Measurements from ENCODE around the gene LGALS7B. TPM values are rescaled to one million over a fixed set of nuclear protein-coding genes. Genes with fewer than 3 reads are reported as not detected.

The LGALS7B gene
- total RNA-seq, 2 donors from 2014 or later, result not detected

GRCh38 chr19:38741670-38742069 is 47.3 kb upstream of the LGALS7B start:
- Histone ChIP-seq H3K9me3 (no peaks in the 10 kb centered on the region), H3K27me3 (no peaks in the 10 kb centered on the region), H3K27ac (no peak overlapping the region), H3K4me1 (peaks cover 5% of the 10 kb centered on the region), H3K36me3 (replicated peaks in 1 of 2; ENCODE audit: insufficient read depth in 1 of 2, low read depth in 2 of 2) (no peaks in the 10 kb centered on the region), H3K4me3 (no peak overlapping the region)
- no peak for TF ChIP-seq POLR2A (IDR thresholded peaks at IDR 0.05)
- TF ChIP-seq, protein P1, sequence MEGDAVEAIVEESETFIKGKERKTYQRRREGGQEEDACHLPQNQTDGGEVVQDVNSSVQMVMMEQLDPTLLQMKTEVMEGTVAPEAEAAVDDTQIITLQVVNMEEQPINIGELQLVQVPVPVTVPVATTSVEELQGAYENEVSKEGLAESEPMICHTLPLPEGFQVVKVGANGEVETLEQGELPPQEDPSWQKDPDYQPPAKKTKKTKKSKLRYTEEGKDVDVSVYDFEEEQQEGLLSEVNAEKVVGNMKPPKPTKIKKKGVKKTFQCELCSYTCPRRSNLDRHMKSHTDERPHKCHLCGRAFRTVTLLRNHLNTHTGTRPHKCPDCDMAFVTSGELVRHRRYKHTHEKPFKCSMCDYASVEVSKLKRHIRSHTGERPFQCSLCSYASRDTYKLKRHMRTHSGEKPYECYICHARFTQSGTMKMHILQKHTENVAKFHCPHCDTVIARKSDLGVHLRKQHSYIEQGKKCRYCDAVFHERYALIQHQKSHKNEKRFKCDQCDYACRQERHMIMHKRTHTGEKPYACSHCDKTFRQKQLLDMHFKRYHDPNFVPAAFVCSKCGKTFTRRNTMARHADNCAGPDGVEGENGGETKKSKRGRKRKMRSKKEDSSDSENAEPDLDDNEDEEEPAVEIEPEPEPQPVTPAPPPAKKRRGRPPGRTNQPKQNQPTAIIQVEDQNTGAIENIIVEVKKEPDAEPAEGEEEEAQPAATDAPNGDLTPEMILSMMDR (IDR thresholded peaks at IDR 0.05), result no peak
- ATAC-seq, result no peak
- WGBS, 2 donors, result 93 to 95% methylated on average over 10 to 15 of the region's 15 CpGs
- no peak for DNase-seq
- intact Hi-C loops (cut with DNase I), result no loop called here

DNA sequence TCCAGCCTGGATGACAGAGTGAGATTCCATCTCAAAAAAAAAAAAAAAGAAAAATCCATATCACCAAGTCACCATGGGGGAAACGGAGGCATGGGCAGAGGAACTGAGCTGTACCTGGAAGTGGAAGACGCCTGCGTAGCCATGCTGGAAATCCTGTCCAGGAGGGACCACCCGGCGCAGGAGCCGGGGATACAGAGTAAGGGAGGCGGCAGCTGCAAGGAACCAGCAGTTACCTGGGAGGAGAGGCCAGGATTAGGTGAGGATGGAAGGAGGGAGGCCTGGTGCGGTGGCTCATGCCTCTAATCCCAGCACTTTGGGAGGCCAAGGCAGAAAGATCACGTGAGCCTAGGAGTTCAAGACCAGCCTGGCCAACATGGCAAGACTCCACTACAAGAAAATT is 46.7 kb upstream of the LGALS7B start:
- H3K9me3 ChIP-seq, result no peaks in the 10 kb centered on the region
- 92 to 94% methylated on average over 9 of the region's 9 CpGs for WGBS, 2 donors
- H3K4me1 ChIP-seq, result peaks cover 2% of the 10 kb centered on the region
- no peak for ATAC-seq
- DNase-seq, result no peak
- TF ChIP-seq, protein P1 (IDR thresholded peaks at IDR 0.05), result no peak
- TF ChIP-seq POLR2A (IDR thresholded peaks at IDR 0.05), result no peak
- no peaks in the 10 kb centered on the region for H3K36me3 ChIP-seq (replicated peaks in 1 of 2; ENCODE audit: insufficient read depth in 1 of 2, low read depth in 2 of 2)
- H3K4me3 ChIP-seq, result no peak overlapping the region
- intact Hi-C loops (cut with DNase I), result no loop called here
- H3K27ac ChIP-seq, result no peak overlapping the region
- H3K27me3 ChIP-seq, result no peaks in the 10 kb centered on the region

DNA sequence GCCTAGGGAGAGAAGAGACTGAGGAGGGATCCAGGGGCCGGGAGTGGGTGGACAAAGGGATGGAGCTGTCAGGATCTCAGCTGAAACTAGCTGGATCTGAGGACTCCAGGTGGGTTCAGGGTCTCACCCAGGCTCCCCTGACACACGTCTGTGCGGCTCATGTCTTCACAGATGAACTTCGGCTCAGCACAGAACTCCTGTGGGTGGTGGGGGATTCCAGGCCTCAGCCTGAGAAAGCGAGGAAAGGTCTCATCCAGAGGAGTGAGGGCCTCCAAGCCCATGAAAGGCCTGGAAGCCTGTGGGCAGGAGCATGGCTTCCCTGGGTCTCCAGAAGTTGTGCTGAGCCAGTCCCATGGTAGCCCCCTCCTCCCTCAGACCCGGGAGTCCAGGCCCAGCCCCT is 46.1 kb upstream of the LGALS7B start:
- no peak for ATAC-seq
- WGBS, 2 donors, result 77 to 91% methylated on average over 5 to 6 of the region's 6 CpGs

GRCh38 chr19:38743394-38744297 is 45.4 kb upstream of the LGALS7B start:
- DNase-seq, result no peak
- 82 to 91% methylated on average over 10 to 18 of the region's 20 CpGs for WGBS, 2 donors

More for the DNA sequence above, 46.1 kb upstream of the LGALS7B start:
- Histone ChIP-seq H3K27me3 (no peaks in the 10 kb centered on the region), H3K9me3 (no peaks in the 10 kb centered on the region), H3K4me1 (no peaks in the 10 kb centered on the region), H3K4me3 (no peak overlapping the region), H3K27ac (no peak overlapping the region), H3K36me3 (replicated peaks in 1 of 2; ENCODE audit: insufficient read depth in 1 of 2, low read depth in 2 of 2) (no peaks in the 10 kb centered on the region)
- DNase-seq, result no peak
- intact Hi-C loops (cut with DNase I), result no loop called here
- no peak for TF ChIP-seq POLR2A (IDR thresholded peaks at IDR 0.05)
- TF ChIP-seq, protein P1 (IDR thresholded peaks at IDR 0.05), result no peak

More at GRCh38 chr19:38743394-38744297, 45.4 kb upstream of the LGALS7B start:
- TF ChIP-seq POLR2A (IDR thresholded peaks at IDR 0.05), result no peak
- TF ChIP-seq, protein P1 (IDR thresholded peaks at IDR 0.05), result no peak
- H3K4me1 ChIP-seq, result no peaks in the 10 kb centered on the region
- intact Hi-C loops (cut with DNase I), result no loop called here
- no peak overlapping the region for H3K4me3 ChIP-seq
- no peaks in the 10 kb centered on the region for H3K27me3 ChIP-seq
- ATAC-seq, result no peak
- no peak overlapping the region for H3K27ac ChIP-seq
- H3K36me3 ChIP-seq (replicated peaks in 1 of 2; ENCODE audit: insufficient read depth in 1 of 2, low read depth in 2 of 2), result no peaks in the 10 kb centered on the region
- H3K9me3 ChIP-seq, result no peaks in the 10 kb centered on the region
